Trophoblast cell (in vitro differentiated cells and primary cell): Measurements from ENCODE around the gene CNIH3.

ENCODE experiments used
- DNase-seq, 2 donors: peaks; one replicate each; pipeline ENCODE4 v3.0.0-alpha.2; 2016
- H2AFZ ChIP-seq: 2 replicates; pipeline ENCODE4 v1.6.1; 2013; ENCODE audit warnings: low read length, moderate library complexity, mild to moderate bottlenecking; ENCODE audit not compliant: insufficient read depth, poor library complexity
- H2AK5ac ChIP-seq: 2 replicates; pipeline ENCODE4 v1.6.1; 2013; ENCODE audit warnings: mild to moderate bottlenecking, low read length
- H2BK120ac ChIP-seq: 2 replicates; pipeline ENCODE4 v1.6.1; 2013; ENCODE audit warnings: low read length, mild to moderate bottlenecking, moderate library complexity; ENCODE audit not compliant: insufficient read depth, poor library complexity
- H2BK12ac ChIP-seq: 2 replicates; pipeline ENCODE4 v1.6.1; 2013; ENCODE audit warnings: mild to moderate bottlenecking, low read length, moderate library complexity
- H2BK5ac ChIP-seq: 2 replicates; pipeline ENCODE4 v1.6.1; 2013; ENCODE audit warnings: low read length, low read depth, moderate library complexity, mild to moderate bottlenecking; ENCODE audit not compliant: poor library complexity
- H3K14ac ChIP-seq: 2 replicates; pipeline ENCODE4 v1.6.1; 2013; ENCODE audit warnings: mild to moderate bottlenecking, low read length
- H3K18ac ChIP-seq: 2 replicates; pipeline ENCODE4 v1.6.1; 2013; ENCODE audit warnings: mild to moderate bottlenecking, low read length
- H3K23ac ChIP-seq: 2 replicates; pipeline ENCODE4 v1.6.1; 2013; ENCODE audit warnings: low read length
- H3K27ac ChIP-seq: 2 replicates; pipeline ENCODE4 v1.5.1; 2013; ENCODE audit warnings: low read depth, mild to moderate bottlenecking, inconsistent platforms, low read length, moderate library complexity
- H3K27me3 ChIP-seq: 2 replicates; pipeline ENCODE4 v1.6.1; 2013; ENCODE audit warnings: inconsistent platforms, mild to moderate bottlenecking, low read length, moderate library complexity; ENCODE audit not compliant: insufficient read depth
- H3K36me3 ChIP-seq, 2 experiments: 1 replicate in 1 of 2; 2 replicates in 1 of 2; pipeline ENCODE4 v1.6.1; 2013; ENCODE audit warnings: low read length in 2 of 2, mild to moderate bottlenecking in 2 of 2, moderate library complexity in 1 of 2; ENCODE audit not compliant: insufficient read depth in 2 of 2, control insufficient read depth in 1 of 2
- H3K4ac ChIP-seq: 2 replicates; pipeline ENCODE4 v1.6.1; 2013; ENCODE audit warnings: low read depth, mild to moderate bottlenecking, low read length, moderate library complexity
- H3K4me1 ChIP-seq, 2 experiments: 1 replicate in 1 of 2; 2 replicates in 1 of 2; pipeline ENCODE4 v1.6.1; 2013; ENCODE audit warnings: low read length in 2 of 2, mild to moderate bottlenecking in 2 of 2, moderate library complexity in 1 of 2; ENCODE audit not compliant: insufficient read depth in 2 of 2, control insufficient read depth in 1 of 2
- H3K4me2 ChIP-seq: 2 replicates; pipeline ENCODE4 v1.6.1; 2013; ENCODE audit warnings: inconsistent platforms, mild to moderate bottlenecking, low read length, moderate library complexity
- H3K4me3 ChIP-seq: 2 replicates; pipeline ENCODE4 v1.5.1; 2013; ENCODE audit warnings: mild to moderate bottlenecking, low read depth, low read length, inconsistent platforms
- H3K79me1 ChIP-seq: one replicate; pipeline ENCODE4 v1.6.1; 2013; ENCODE audit warnings: low read length
- H3K79me2 ChIP-seq: 2 replicates; pipeline ENCODE4 v1.6.1; 2013; ENCODE audit warnings: low read length, mild to moderate bottlenecking; ENCODE audit not compliant: control insufficient read depth, insufficient read depth, poor library complexity
- H3K9ac ChIP-seq: 2 replicates; pipeline ENCODE4 v1.6.1; 2013; ENCODE audit warnings: mild to moderate bottlenecking, low read length
- H3K9me3 ChIP-seq: 2 replicates; pipeline ENCODE4 v1.6.1; 2013; ENCODE audit warnings: low read depth, mild to moderate bottlenecking, control low read depth, inconsistent platforms, low read length; ENCODE audit not compliant: insufficient read depth
- H4K12ac ChIP-seq: 2 replicates; pipeline ENCODE4 v1.6.1; 2013; ENCODE audit warnings: low read depth, mild to moderate bottlenecking, low read length, moderate library complexity
- H4K8ac ChIP-seq: 2 replicates; pipeline ENCODE4 v1.6.1; 2013; ENCODE audit warnings: low read depth, mild to moderate bottlenecking, low read length, moderate library complexity
- H4K91ac ChIP-seq: one replicate; pipeline ENCODE4 v1.6.1; 2013; ENCODE audit warnings: low read depth, mild to moderate bottlenecking, low read length, moderate library complexity
- WGBS: extraction: QIAGEN DNeasy Blood & Tissue Kit; methylation state at CpG from one replicate; pipeline ENCODE4 v1.1.7; 2013; ENCODE audit warnings: missing lambda C conversion rate; ENCODE audit not compliant: insufficient read length, insufficient coverage; ENCODE audit errors: extremely low coverage; 5-methylcytosine and 5-hydroxymethylcytosine counted together

The CNIH3 gene

GRCh38 chr1:224730540-224730939 lies 114.4 kb downstream of the CNIH3 start:
- no peak overlapping the region for H3K14ac ChIP-seq
- H3K4ac ChIP-seq, result no peak overlapping the region
- H2AFZ ChIP-seq, result no peak overlapping the region
- H3K4me1 ChIP-seq, result peaks cover 17 to 27% of the 10 kb centered on the region in 2 experiments
- no peak overlapping the region for H2BK12ac ChIP-seq
- no peak overlapping the region for H4K8ac ChIP-seq
- H3K4me3 ChIP-seq, result no peak overlapping the region
- no peak overlapping the region for H3K27ac ChIP-seq
- no CpG with 5 or more reads among the region's 1 CpG for WGBS
- no peak overlapping the region for H3K4me2 ChIP-seq
- no peak overlapping the region for H2BK120ac ChIP-seq
- no peak overlapping the region for H4K12ac ChIP-seq
- no peak overlapping the region for H3K18ac ChIP-seq
- no peak overlapping the region for H3K9ac ChIP-seq
- no peak overlapping the region for H4K91ac ChIP-seq
- no peaks in the 10 kb centered on the region for H3K36me3 ChIP-seq
- H2AK5ac ChIP-seq, result no peak overlapping the region
- H2BK5ac ChIP-seq, result no peak overlapping the region
- DNase-seq, result no peak
- no peak overlapping the region for H3K23ac ChIP-seq
- no peaks in the 10 kb centered on the region for H3K79me2 ChIP-seq
- H3K27me3 ChIP-seq, result no peaks in the 10 kb centered on the region
- peaks cover 9% of the 10 kb centered on the region for H3K79me1 ChIP-seq
- H3K9me3 ChIP-seq, result no peaks in the 10 kb centered on the region

- Histone ChIP-seq H3K18ac (no peak overlapping the region), H3K4me3 (no peak overlapping the region), H3K4ac (no peak overlapping the region), H3K23ac (no peak overlapping the region), H3K9ac (no peak overlapping the region), H4K8ac (no peak overlapping the region), H2BK12ac (no peak overlapping the region), H3K36me3 (no peaks in the 10 kb centered on the region), H3K27ac (no peak overlapping the region), H4K91ac (no peak overlapping the region), H2BK120ac (no peak overlapping the region), H2AFZ (no peak overlapping the region), H2AK5ac (no peak overlapping the region), H3K4me2 (no peak overlapping the region), H3K27me3 (no peaks in the 10 kb centered on the region), H3K79me1 (peaks cover 9% of the 10 kb centered on the region), H2BK5ac (no peak overlapping the region), H4K12ac (no peak overlapping the region), H3K14ac (no peak overlapping the region), H3K4me1 (peaks cover 17 to 27% of the 10 kb centered on the region in 2 experiments), H3K79me2 (no peaks in the 10 kb centered on the region), H3K9me3 (no peaks in the 10 kb centered on the region)
- DNase-seq, result no peak
Measured at GRCh38 chr1:224730965-224731364, 114.8 kb downstream of the CNIH3 start.

GRCh38 chr1:224731633-224732032 lies 115.5 kb downstream of the CNIH3 start:
- Histone ChIP-seq H3K79me2 (no peaks in the 10 kb centered on the region), H3K36me3 (no peaks in the 10 kb centered on the region), H4K8ac (no peak overlapping the region), H3K27me3 (no peaks in the 10 kb centered on the region), H3K4me2 (no peak overlapping the region), H2BK5ac (no peak overlapping the region), H4K91ac (no peak overlapping the region), H3K23ac (no peak overlapping the region), H3K9me3 (no peaks in the 10 kb centered on the region), H2AFZ (no peak overlapping the region), H3K4me3 (no peak overlapping the region), H3K79me1 (peaks cover 9% of the 10 kb centered on the region), H2BK12ac (peak overlapping the region; percentile 42), H3K18ac (no peak overlapping the region), H3K14ac (no peak overlapping the region), H2AK5ac (no peak overlapping the region), H3K4ac (no peak overlapping the region), H3K27ac (no peak overlapping the region), H2BK120ac (no peak overlapping the region), H4K12ac (no peak overlapping the region), H3K4me1 (peaks cover 17 to 27% of the 10 kb centered on the region in 2 experiments), H3K9ac (no peak overlapping the region)
- no CpG with 5 or more reads among the region's 3 CpGs for WGBS
- no peak for DNase-seq

- Histone ChIP-seq H3K27ac (peak overlapping the region; percentile 6), H4K91ac (no peak overlapping the region), H3K4me3 (no peak overlapping the region), H2AK5ac (no peak overlapping the region), H3K14ac (no peak overlapping the region), H3K18ac (no peak overlapping the region), H2BK5ac (peak overlapping the region; percentile 1), H4K12ac (no peak overlapping the region), H2BK120ac (no peak overlapping the region), H2BK12ac (no peak overlapping the region), H3K79me2 (no peaks in the 10 kb centered on the region), H3K27me3 (no peaks in the 10 kb centered on the region), H3K36me3 (no peaks in the 10 kb centered on the region), H3K4me2 (no peak overlapping the region), H4K8ac (no peak overlapping the region), H3K79me1 (peaks cover 9% of the 10 kb centered on the region), H3K4ac (no peak overlapping the region), H2AFZ (no peak overlapping the region), H3K4me1 (peaks cover 17 to 22% of the 10 kb centered on the region in 2 experiments), H3K9me3 (no peaks in the 10 kb centered on the region), H3K23ac (no peak overlapping the region), H3K9ac (no peak overlapping the region)
- WGBS, result no CpG with 5 or more reads among the region's 9 CpGs
- DNase-seq, result no peak
Measured at GRCh38 chr1:224732377-224733026, 116.4 kb downstream of the CNIH3 start.
